HG03469 (cell line): ENCODE measurements around the gene SHC3.
"Not testable (repeated sequence)": the region's sequence is repeated elsewhere in the genome, so short reads cannot be mapped to it uniquely, and the experiment has no call there.

Source experiments
- ATAC-seq: cut with Tn5 transposase; IDR thresholded peaks from one replicate; pipeline ENCODE4 v1.9.1; 2021; ENCODE audit warnings: mild to moderate bottlenecking, moderate library complexity, moderate number of reproducible peaks; ENCODE audit not compliant: unreplicated experiment

The SHC3 gene

GRCh38 chr9:89177944-89178829 is at the start of gene SHC3:
TSS of gene SHC3 (minus strand) at chr9:89178818. CDS start at chr9:89178460, 358 bp downstream.
- no peak for ATAC-seq

- ATAC-seq: no peak
Measured at GRCh38 chr9:89225991-89226471, 47.4 kb upstream of the SHC3 start.

GRCh38 chr9:89225587-89225986 is 47.0 kb upstream of the SHC3 start:
- no peak for ATAC-seq

GRCh38 chr9:89225036-89225435 is 46.4 kb upstream of the SHC3 start:
- no peak for ATAC-seq

- ATAC-seq: no peak
Measured at GRCh38 chr9:89224633-89225032, 46.0 kb upstream of the SHC3 start.

- ATAC-seq: no peak
Measured at GRCh38 chr9:89223396-89223977, 44.9 kb upstream of the SHC3 start.

- no peak for ATAC-seq
Measured at GRCh38 chr9:89219637-89220036, 41.0 kb upstream of the SHC3 start.

GRCh38 chr9:89218040-89218928 is 39.7 kb upstream of the SHC3 start:
- ATAC-seq: no peak

GRCh38 chr9:89215342-89215741 is 36.7 kb upstream of the SHC3 start:
- ATAC-seq: no peak

GRCh38 chr9:89213396-89213880 is 34.8 kb upstream of the SHC3 start:
- ATAC-seq: no peak

GRCh38 chr9:89212171-89212570 is 33.6 kb upstream of the SHC3 start:
- ATAC-seq: no peak

GRCh38 chr9:89209311-89209710 is 30.7 kb upstream of the SHC3 start:
- not testable (repeated sequence) for ATAC-seq

GRCh38 chr9:89207026-89207425 is 28.4 kb upstream of the SHC3 start:
- ATAC-seq: no peak

GRCh38 chr9:89204801-89205200 is 26.2 kb upstream of the SHC3 start:
- no peak for ATAC-seq

GRCh38 chr9:89195131-89195797 is 16.6 kb upstream of the SHC3 start:
- no peak for ATAC-seq

- no peak for ATAC-seq
Measured at GRCh38 chr9:89194421-89195130, 16.0 kb upstream of the SHC3 start.

GRCh38 chr9:89191004-89191403 is 12.4 kb upstream of the SHC3 start:
- ATAC-seq: no peak

GRCh38 chr9:89189215-89189614 is 10.6 kb upstream of the SHC3 start:
- ATAC-seq: no peak

GRCh38 chr9:89187950-89188349 is 9.3 kb upstream of the SHC3 start:
- no peak for ATAC-seq

- ATAC-seq: no peak
Measured at GRCh38 chr9:89187541-89187940, 8.9 kb upstream of the SHC3 start.
